Left kidney (tissue), 2 donors: Measurements from ENCODE around the gene BAG5. TPM values are rescaled to one million over a fixed set of nuclear protein-coding genes. Genes with fewer than 3 reads are reported as not detected.

Experiments used
- DNase-seq: peaks from one replicate; pipeline ENCODE4 v3.0.0-alpha.2; 2013
- polyA plus RNA-seq: library from polyadenylated mRNA; unstranded; fragments of 120-200 nt; gene quantifications from one replicate; pipeline ENCODE4 v1.2.1, GENCODE V29; 2013; ENCODE audit not compliant: insufficient read length

BAG5 gene
- polyA plus RNA-seq, 1 donor, result 35.7 TPM

DNA sequence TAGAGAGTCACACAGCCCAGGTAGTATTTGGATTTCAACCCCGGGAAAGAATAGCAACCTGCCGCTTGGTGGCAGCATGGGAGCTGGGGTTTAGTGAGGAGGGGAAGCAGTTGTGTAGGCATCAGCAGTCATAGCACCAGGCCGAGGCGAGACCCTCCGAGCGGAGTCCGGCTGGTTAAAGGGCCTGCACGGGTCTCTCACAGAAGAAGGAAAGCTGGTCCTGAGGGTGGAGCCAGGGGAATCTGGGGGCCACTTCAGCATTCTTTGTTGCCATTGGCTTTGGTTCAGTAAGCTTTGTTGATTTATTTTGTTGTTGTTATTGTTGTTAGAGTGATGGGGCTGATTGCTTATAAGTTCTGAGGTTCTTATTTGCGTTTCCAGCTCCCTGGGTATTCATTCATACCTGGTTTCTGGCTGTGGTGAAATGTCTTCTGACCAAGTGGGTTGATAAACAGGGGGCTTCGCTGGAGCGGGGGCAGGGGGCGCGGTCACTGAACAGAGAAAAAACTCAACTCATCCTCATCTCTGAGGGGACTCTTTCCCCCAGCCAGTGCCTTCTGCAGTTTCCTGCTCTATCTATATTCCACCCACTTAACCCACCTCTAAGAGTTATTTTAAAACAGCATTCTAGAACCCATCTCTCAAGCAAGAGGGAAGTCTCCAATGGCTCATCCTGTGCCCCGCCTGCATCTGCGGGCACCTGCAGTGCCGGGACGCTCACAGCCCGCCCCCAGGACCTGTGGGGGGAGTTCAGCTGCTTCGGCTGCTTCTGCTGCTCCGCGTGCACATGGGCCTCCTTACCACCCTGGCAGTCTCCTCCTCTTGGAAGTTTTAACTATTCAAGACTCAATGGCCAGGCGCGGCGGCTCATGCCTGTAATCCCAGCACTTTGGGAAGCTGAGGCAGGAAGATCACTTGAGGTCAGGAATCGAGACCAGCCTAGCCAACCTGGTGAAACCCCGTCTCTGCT is 51.4 kb downstream of the BAG5 start:
- DNase-seq, result no peak

- no peak for DNase-seq
These were observed 52.4 kb downstream of the BAG5 start for GRCh38 chr14:103509864-103510723.

DNA sequence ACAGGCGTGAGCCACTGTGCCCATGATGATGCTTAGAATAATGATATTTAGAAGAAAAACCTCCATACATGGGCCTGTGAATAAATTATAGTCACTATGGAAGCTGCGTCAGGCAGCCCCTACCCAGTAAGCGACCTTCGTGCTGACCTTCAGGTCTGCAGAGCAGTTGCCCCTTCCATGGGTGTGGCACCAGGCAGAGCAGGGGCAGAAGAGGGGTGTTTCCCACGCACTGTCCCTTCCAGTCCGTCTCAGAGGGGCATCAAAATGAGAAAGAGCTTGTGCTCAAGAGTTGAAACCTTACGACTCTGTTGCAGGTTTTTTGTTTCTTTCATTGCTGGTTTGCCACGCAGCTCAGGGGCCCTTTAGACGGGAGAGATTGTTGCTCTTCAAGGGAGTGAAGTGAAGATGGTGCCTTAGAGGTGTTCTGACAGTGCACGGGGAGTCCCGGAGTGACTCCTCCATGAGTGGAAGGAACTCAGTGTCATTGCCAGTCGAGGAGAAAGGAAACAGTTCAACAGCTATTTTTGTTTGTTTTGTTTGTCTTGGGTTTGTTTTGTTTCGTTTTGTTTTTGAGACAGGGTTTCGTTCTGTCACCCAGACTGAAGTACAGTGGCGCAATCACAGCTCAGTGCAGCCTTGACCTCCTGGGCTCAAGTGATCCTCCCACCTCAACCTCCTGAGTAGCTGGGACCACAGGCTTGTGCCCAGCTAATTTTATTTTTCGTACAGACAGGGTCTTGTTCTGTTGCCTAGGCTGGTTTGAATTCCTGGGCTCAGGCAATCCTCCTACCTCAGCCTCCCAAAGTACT is 53.7 kb downstream of the BAG5 start:
- DNase-seq, result no peak

- DNase-seq, result no peak
These were observed 54.7 kb downstream of the BAG5 start for GRCh38 chr14:103507751-103508150.

Other genes starting within 250 kb of the BAG5 start
- 267 TPM for gene EIF5, start 228.4 kb downstream of the BAG5 start, polyA plus RNA-seq
- 157 TPM for gene MARK3, start 177.2 kb downstream of the BAG5 start, polyA plus RNA-seq
- gene CKB, start 39.8 kb downstream of the BAG5 start, polyA plus RNA-seq, result 103 TPM
- gene TRMT61A, start 33.5 kb downstream of the BAG5 start, polyA plus RNA-seq, result 5.6 TPM
- gene COA8, start 303 bp upstream of the BAG5 start, polyA plus RNA-seq, result 44.2 TPM
- gene KLC1, start 66.6 kb upstream of the BAG5 start, polyA plus RNA-seq, result 138 TPM
- gene XRCC3, start 152.8 kb upstream of the BAG5 start, polyA plus RNA-seq, result 21.1 TPM
- gene ZFYVE21, start 153.2 kb upstream of the BAG5 start, polyA plus RNA-seq, result 54.0 TPM